Stimulated activated CD4-positive, alpha-beta T cell treated with anti-CD3 and anti-CD28 coated beads, Interleukin-12 subunit alpha, Interleukin-12 subunit beta, amount 100 ng/mL, for 4 hours (primary cell): ENCODE measurements around the gene TBRG4.
"Not testable (repeated sequence)": the region's sequence is repeated elsewhere in the genome, so short reads cannot be mapped to it uniquely, and the experiment has no call there.

Experiments used
- DNase-seq: peaks from one replicate; pipeline ENCODE4 v3.0.0-alpha.2; 2020

Gene TBRG4

DNA sequence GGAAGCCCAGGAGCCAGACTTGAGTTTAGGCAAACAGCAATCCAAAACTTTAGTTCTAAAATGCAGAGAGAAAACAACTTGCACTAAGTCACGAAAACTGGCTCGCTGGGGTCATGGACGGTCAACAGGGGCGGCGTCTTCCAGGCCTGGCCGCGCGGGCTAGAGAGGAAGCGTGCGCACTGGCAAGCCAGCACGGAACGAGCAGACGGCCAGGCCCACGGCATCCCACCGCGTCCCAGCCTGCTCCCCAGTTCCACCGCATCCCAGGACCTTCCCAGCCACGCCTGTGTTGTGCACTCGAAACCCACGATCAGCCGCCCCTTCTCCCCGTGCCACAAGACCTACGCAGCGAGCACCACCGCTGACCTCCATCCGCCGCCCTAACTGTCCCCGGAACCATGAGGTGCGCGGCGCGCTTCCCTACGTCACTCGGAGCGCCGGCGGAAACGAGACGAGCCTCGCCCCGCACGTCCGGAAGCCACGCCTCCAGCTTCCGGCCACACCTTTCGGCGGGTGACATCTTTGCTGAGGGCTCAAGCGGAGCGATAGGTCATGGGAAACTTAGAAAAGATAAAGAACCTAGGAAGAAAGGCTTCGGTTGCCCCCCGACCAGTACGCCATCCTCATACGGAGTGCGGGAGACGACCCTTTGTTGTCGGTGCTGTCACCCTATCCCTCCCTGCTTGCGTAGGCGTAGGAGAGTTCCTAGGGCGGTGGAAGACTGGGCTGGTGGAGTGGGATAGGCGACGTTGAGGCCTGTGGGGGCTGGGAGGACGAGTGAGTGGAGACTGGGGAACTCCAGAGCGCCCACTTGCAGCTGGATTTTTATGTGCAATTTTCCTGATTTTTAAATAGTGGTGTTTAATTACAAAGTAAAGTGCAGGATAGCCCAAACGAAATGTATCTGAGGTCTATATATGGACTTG lies at the start of gene TBRG4:
TBRG4 (minus strand) TSS at position 400 of the 926 bp plus-strand sequence. CDS start 2,460 bp downstream, outside the sequence.
- peak; percentile 94 for DNase-seq

GRCh38 chr7:45161138-45161537 lies 49.6 kb upstream of the TBRG4 start:
- no peak for DNase-seq

DNA sequence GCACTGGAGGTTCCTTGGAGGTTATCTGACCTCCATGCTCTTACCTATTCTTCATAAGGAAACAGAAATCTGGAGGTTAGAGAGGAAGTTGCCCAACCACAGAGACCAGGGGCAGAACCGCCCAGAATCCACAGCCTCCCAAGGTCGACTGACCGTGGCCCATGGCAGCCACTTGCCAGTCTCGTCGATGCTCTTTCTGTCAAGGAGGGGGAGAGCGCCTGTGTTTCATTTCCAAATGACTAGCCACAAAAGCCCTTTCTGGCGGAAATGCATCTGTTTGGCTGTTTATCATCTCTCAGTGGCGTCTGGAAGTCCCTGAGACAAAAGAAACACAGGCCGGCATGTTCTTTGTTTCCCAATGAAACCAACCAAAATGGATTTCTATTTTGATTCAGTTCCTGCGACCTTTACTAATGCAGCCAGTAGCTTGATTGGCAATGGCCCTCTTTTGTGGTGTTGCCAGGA lies 49.0 kb upstream of the TBRG4 start:
- no peak for DNase-seq

GRCh38 chr7:45159296-45159695 lies 47.8 kb upstream of the TBRG4 start:
- DNase-seq, result no peak

DNA sequence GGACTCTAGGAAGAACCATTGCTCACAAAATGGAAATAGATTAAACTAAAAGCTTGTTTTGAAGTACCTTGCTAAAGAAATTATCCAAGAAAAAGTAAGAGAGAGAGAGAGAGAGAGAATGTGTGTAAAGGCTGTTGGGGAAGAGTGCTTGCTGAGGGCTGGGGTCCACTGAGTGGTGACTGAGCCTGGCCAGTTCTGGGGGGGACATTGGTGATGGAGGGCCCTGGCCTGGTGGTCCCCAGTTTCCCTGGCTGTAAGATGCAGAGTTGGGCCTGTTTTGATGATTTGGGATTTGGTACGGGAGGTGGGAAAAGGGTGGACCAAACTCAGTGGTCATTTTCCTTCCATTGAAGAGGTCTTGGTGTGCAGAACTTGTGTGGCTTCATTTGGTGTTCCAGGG lies 47.0 kb upstream of the TBRG4 start:
- no peak for DNase-seq

GRCh38 chr7:45157653-45158401 lies 46.3 kb upstream of the TBRG4 start, which contains the start of gene RAMP3:
TSS of gene RAMP3 (plus strand) at chr7:45157791. CDS start at chr7:45157829, 38 bp downstream.
- no peak for DNase-seq

DNA sequence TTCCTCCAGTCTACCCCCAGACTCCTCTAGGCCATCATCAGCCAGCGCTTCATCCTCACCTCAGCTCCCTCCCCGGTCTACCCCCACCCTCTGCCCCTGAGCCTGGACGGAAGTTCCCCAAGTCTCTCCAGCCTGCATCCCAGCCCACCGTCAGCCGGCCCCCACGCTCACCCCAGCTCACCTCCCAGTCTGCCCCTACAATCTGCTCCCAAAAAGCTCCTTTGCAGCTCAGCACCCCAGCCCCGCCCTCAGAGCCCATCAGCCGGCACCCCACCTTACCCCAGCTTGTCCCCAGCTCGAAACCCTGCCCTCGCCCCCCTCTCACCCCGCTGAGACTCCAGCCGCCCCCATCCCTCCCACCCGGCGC lies 45.8 kb upstream of the TBRG4 start:
- DNase-seq, result no peak

GRCh38 chr7:45156516-45157272 lies 45.2 kb upstream of the TBRG4 start:
- no peak for DNase-seq

DNA sequence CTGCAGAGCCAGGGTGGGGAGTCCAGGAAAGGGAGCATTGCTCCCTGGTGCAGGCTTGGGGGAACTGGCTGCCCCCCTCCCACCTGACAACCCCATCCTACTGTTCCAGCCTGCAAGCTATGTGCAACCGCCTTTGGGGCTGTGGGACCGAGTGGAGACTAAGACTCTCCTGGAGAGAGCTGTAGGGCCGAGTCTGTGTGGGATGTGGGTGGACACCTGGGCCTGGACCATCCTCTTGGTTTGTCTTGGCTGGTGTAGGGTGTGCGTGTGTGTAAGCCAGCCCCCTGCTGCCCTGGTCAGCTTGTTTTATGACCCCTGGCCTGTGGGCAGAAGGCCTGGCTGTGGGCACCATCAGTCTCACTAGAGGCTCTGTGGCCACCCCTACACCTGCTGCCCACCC lies 44.4 kb upstream of the TBRG4 start:
- DNase-seq, result no peak

DNA sequence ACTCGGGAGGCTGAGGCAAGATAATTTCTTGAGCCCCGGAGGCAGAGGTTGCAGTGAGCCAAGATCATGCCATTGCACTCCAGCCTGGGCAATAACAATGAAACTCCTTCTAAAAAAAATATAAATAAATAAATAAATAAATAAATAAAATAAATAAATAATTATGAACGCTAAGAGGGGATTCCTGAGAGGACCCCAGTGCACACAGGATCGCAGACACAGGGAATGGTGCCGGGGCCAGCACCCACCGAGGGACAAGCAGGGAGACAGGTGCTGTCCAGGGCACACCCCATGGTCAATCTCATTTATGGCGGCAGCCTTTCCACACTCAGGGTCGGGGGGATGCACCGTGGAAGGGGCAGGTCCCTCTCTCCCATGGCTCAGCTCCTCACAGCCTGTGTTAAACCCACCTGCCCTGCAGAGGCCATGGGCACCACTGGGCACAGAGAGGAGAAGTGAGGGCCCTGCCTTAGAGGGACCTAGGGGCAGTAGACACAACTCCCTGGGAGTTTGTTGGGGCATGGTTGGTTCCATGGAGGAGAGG lies 43.9 kb upstream of the TBRG4 start:
- no peak for DNase-seq

DNA sequence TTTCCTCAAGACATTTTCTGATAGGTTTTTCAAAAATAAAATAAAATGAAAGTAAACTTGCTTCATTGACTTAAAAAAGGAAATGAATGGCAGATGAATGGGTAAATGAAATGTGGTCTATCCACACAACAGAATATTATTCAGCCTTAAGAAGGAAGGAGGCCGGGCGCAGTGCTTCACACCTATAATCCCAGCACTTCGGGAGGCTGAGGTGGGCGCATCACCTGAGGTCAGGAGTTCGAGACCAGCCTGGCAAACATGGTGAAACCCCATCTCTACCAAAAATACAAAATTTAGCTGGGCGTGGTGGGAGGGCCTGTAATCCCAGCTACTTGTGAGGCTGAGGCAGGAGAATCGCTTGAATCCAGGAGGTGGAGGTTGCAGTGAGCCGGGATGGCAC lies 42.4 kb upstream of the TBRG4 start:
- DNase-seq, result not testable (repeated sequence)

DNA sequence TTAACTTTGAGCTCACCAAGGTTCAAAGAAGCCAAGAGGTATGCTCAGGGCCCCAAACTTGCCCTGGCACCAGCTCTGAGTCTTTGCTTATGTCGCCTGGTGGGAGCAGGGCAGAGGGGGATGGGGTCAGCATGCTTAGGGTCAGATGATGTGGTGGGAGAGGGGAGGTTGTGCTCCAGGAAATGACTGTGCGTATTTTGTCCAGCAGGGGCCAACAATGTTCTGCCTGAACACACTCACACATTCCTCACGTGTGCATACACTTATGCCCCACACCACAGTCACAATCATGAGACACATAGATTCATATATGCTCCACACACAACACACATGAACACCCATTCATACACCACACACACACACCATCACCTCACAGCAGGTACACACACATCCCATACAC lies 41.7 kb upstream of the TBRG4 start:
- no peak for DNase-seq

- DNase-seq, result no peak
Measured at GRCh38 chr7:45151967-45152366, 40.5 kb upstream of the TBRG4 start.

DNA sequence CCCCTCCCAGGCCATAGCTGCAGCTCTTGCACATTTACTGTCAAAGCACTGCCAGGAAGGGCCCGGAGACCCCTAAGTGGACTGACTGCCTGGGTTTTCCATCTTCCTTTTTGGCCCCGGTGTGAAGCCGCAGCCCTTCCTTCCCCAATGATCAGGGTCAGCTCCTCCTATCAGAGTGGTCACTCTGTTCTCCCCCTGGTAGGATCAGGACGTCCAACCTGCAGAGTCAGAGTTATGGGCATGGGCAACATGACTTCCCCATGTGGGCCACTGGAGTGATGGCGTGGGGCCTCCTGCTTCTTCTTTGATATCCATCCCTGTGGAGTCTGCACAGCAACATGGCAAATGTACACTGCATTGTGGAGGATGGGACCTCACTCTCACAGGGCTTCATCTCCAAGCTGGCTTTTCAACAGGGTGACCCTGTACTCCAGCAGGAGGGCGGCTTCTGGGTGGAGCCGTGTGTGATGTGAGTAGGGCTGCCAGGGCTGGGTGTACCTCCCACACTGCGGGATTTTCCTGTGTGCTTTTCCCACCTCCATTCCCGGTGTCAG lies 39.7 kb upstream of the TBRG4 start:
- DNase-seq, result no peak

- no peak for DNase-seq
Measured at GRCh38 chr7:45150199-45150598, 38.7 kb upstream of the TBRG4 start.

- no peak for DNase-seq
Measured at GRCh38 chr7:45149606-45150005, 38.1 kb upstream of the TBRG4 start.

GRCh38 chr7:45148653-45148973 lies 37.1 kb upstream of the TBRG4 start:
- DNase-seq, result no peak

DNA sequence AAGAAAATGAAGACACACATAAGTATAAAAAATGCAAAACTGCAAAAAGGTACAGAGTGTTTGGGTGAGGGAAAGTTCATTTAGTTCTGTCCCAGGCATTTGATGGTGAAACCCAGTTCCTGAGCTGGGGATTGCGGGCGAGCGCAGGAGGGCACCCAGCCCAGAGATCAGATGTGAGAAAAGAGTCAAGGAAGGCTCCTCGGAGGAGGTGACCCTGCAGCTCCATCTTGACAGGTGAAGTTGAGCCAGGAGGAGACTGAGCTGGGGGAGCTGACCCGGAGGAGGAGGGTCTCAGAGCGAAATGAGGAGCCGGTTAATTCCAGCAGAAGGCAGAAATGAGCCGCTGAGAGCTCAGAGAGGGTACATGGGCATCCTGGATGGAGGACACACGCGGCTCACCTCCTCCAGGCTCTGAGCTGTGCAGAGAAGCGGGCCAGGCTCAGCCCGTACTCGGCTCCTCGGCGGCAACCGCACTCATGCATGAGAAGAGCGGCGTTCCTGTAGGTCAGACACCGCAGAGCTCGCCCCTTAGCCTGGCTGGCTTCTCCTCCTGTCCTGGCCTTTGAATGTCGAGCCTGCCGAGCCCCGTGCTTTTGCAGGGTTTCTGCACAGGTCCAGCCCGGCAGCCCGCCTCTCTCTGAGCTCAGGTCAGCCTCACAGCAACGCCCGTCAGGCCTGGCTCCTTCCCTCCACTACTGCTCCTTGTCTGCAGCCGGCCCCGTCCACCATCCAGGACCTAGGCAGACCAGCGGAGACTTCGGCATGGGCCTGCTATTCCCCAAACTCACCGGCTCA lies 36.6 kb upstream of the TBRG4 start:
- DNase-seq, result no peak

- no peak for DNase-seq
Measured at GRCh38 chr7:45146531-45147379, 35.3 kb upstream of the TBRG4 start.

DNA sequence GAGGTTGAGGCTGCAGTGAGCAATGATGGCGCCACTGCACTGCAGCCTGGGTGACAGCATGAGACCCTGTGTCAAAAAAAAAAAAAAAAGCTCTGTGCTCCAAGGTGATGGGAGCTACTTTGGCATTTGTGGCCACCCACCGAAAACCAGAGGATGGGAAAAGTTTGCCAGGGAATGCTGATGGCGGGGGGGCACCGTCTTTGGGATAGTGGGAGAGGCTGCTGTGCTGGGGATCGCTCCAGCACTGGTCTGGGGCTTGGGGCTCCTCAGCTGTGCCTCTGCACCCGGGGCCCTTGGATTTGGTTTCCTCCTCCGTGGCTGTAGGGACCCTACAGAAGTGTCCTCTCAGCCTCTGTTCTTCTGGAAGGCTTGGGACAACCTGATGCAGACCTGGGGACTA lies 34.4 kb upstream of the TBRG4 start:
- no peak for DNase-seq

- DNase-seq, result no peak
Measured at GRCh38 chr7:45143616-45144015, 32.1 kb upstream of the TBRG4 start.
